GM21360 (cell line): ENCODE results near the gene CCDC39.
"Not testable (repeated sequence)": the region's sequence is repeated elsewhere in the genome, so short reads cannot be mapped to it uniquely, and the experiment has no call there.

Experiments
- ATAC-seq: cut with Tn5 transposase; IDR thresholded peaks from one replicate; pipeline ENCODE4 v1.9.1; 2021; ENCODE audit warnings: mild to moderate bottlenecking, moderate library complexity; ENCODE audit not compliant: unreplicated experiment

The CCDC39 gene

GRCh38 chr3:180626844-180627243 lies 52.4 kb downstream of the CCDC39 start:
- ATAC-seq: peak; percentile 84

- ATAC-seq: peak; percentile 78
These were observed 54.6 kb downstream of the CCDC39 start for GRCh38 chr3:180624714-180625113.

GRCh38 chr3:180619723-180620122 lies 59.6 kb downstream of the CCDC39 start:
- ATAC-seq: no peak

- ATAC-seq: not testable (repeated sequence)
These were observed 60.7 kb downstream of the CCDC39 start for GRCh38 chr3:180618563-180618962.

- no peak for ATAC-seq
These were observed 62.2 kb downstream of the CCDC39 start for GRCh38 chr3:180617049-180617448.

GRCh38 chr3:180615954-180616353 lies 63.3 kb downstream of the CCDC39 start:
- ATAC-seq: no peak

- no peak for ATAC-seq
These were observed 66.9 kb downstream of the CCDC39 start for GRCh38 chr3:180612364-180612763.

GRCh38 chr3:180611006-180611405 lies 68.3 kb downstream of the CCDC39 start:
- ATAC-seq: no peak

- peak; percentile 98 for ATAC-seq
These were observed 77.3 kb downstream of the CCDC39 start, which contains the start of gene TTC14 for GRCh38 chr3:180601688-180602666. Gene TTC14 (plus strand): TSS chr3:180602163. CDS start chr3:180602262, 99 bp downstream.

GRCh38 chr3:180600473-180600872 lies 78.8 kb downstream of the CCDC39 start:
- no peak for ATAC-seq

GRCh38 chr3:180595559-180595935 lies 83.7 kb downstream of the CCDC39 start:
- no peak for ATAC-seq

GRCh38 chr3:180594631-180595558 lies 84.4 kb downstream of the CCDC39 start:
- peak; percentile 71 for ATAC-seq

GRCh38 chr3:180593631-180594030 lies 85.7 kb downstream of the CCDC39 start:
- not testable (repeated sequence) for ATAC-seq

- ATAC-seq: no peak
These were observed 88.9 kb downstream of the CCDC39 start for GRCh38 chr3:180590396-180590795.

- ATAC-seq: no peak
These were observed 98.4 kb downstream of the CCDC39 start for GRCh38 chr3:180580934-180581333.

- ATAC-seq: no peak
These were observed 103.7 kb downstream of the CCDC39 start for GRCh38 chr3:180575571-180575970.

- ATAC-seq: no peak
These were observed 107.3 kb downstream of the CCDC39 start for GRCh38 chr3:180571831-180572598.

- no peak for ATAC-seq
These were observed 109.1 kb downstream of the CCDC39 start for GRCh38 chr3:180570238-180570637.

GRCh38 chr3:180564676-180565075 lies 114.6 kb downstream of the CCDC39 start:
- ATAC-seq: no peak
